ENCODE data around the gene TBX1. TPM values are rescaled to one million over a fixed set of nuclear protein-coding genes. Genes with fewer than 3 reads are reported as not detected.

Gene TBX1
- total and polyA plus RNA-seq, 2 of the 8 experiments (the other 6 are each of a cell fraction or from before 2014, with no cell fraction given) = 0.28 TPM; not detected in 1

GRCh38 chr22:19755722-19756287 lies 4.8 kb upstream of the TBX1 start (continued):
- TF ChIP-seq CBX5 (IDR thresholded peaks at IDR 0.05; ENCODE audit: low read depth, low read length) (no peak), NANOG (IDR thresholded peaks at IDR 0.05; ENCODE audit: insufficient read depth, low read depth, low read length, poor library complexity, severe bottlenecking) (no peak), BRCA1 (IDR thresholded peaks at IDR 0.05; ENCODE audit: low read depth, low read length) (no peak), CHD7 (IDR thresholded peaks at IDR 0.05; ENCODE audit: insufficient replicate concordance, low read length) (no peak)
